Activated CD8-positive, alpha-beta memory T cell treated with anti-CD3 and anti-CD28 coated beads for 24 hours (primary cell): ENCODE data around the gene LAMC1.

ENCODE experiments used
- DNase-seq: peaks from one replicate; pipeline ENCODE4 v3.0.0-alpha.2; 2020

The LAMC1 gene

DNA sequence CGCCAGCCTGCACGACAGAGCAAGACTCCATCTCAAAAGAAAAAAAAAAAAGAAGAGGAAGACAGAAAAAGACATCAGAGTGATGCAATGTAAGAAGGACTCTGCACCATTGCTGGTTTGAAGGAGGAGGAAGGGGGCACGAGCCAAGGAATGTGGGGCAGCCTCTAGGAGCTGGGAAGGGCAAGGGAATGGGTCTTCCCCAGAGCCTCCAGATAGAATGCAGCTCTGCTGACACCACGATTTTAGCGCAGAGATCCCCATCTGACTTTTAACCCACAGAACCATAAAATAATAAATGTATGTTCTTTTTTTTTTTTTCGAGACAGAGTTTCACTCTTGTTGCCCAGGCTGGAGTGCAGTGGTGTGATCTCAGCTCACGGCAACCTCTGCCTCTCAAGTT is 129.0 kb downstream of the LAMC1 start:
- no peak for DNase-seq

DNA sequence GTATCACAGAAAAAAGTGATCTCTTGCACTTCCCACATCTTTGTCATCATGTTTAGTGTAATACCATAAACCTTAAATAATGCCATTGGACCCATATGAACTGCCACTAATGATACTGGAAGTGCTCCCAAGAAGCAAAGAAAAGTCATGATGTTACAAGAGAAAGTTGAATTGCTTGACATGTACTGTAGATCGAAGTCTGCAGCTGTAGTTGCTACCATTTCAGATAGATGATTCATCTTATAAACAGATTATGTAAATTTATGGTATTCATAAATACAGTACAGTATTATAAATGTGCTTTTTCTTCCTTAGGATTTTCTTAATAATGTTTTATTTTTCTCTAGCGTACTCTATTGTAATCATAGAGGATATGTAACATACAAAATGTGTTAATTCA is 132.7 kb downstream of the LAMC1 start:
- no peak for DNase-seq

DNA sequence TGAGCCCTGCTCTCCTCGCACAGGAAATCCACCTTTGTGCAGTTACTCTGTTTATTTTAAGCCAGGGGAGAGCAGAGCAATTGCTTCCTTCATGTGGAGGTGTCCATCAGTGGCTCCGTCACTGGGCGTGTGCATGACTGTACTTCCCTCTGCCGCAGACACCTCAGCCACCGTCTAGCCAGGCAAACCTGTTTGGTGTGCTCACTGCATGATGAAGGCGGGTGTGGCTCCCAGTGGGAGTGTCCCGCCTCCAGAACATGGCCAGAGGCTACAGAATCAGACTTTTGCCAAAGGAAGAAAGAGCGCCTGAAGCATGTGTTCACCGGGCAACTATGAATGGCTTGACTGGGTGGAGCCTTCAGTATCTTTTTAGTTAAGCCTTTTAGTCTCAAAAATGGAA is 136.7 kb downstream of the LAMC1 start:
- DNase-seq = no peak

DNA sequence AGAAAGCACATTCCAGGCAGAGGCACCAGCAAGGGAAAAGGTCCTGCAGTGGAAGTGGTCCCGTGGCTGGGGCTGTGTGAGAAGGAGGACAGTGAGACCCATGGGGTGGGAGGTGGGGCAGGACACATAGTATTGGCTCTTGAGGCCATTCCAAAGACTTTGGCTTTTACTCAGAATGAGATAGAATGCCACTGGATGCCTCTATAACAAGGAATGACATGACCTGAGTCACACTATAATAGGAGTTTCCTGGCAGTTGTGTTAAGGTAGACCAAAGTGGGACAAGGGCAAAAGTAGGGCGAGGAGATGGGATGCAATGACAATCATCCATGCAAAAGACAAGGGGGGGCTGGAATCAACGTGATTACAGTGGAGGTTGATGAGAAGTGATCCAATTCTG is 138.2 kb downstream of the LAMC1 start:
- no peak for DNase-seq

DNA sequence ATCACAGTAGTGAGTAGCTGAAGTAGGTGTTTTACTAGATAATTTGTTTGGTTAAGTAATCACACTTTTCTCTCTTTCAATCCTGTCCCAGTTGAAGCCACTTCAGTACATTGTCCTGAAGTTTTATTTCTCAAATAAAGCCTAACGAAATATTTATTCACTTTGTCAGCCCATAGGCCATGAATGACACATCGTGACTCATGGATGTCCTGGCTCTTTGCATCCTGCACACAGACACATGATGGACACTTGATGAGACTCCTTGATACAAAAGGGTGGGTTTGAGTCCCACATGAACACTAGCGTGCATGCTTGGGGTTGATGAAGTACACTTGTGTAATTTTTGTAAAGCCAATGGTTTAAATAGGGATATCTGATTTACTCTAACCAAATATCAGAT is 140.1 kb downstream of the LAMC1 start:
- DNase-seq = no peak

DNA sequence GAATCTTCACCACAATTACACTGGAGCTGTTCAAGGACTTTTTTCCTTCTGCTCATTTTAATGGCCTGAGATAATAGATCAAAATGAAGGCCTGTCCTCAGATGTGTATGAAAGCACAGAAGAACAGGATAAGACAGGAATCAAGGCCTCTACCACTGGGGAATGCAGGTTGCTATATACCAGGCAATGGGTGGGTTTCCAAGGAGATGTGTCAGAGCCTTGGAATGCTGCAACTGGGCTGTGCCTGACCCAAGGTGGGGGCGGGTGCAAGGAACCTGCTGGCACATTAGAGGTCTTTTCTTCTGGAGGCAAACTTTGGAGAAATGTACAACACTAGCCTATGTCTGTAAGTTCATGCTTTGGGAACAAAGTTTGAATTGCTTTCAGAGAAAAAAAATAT is 141.1 kb downstream of the LAMC1 start:
- no peak for DNase-seq

DNA sequence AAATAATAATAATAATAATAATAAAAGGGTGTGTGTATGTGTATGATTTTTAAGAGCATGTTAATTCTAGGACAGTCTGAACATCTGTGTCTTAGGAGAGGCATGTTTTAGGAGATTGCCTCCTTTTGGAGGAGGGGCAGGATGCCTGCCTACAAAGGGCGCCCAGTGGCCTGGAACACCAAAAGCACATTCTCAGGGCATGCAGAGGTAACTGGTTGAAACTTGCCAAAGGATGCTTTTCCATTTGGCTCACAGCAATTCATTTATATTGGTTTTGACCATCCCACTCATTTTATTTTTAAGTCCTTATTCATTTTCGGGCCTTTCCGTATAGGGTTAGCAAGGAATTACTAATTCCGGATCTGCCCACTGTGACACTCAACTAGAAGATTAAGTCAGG is 141.7 kb downstream of the LAMC1 start:
- DNase-seq = no peak

DNA sequence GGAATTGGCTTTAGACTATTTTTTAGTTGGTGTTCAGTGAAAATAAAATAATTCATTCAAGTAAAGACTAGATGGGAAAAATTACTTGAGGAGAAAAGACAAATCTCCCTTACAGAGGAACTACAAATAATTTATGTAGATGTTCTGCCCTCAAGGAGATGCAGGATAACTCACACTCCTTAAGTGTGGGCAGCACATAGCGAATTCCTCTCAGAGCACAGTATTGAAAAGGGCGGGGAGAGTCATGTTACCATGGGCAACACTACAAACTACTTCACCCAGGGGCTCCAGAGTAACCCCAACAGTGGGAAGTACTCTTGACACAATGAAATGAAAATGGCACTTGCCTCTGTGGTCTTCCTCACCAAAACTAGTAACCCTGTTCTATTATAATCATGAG is 142.2 kb downstream of the LAMC1 start:
- no peak for DNase-seq

DNA sequence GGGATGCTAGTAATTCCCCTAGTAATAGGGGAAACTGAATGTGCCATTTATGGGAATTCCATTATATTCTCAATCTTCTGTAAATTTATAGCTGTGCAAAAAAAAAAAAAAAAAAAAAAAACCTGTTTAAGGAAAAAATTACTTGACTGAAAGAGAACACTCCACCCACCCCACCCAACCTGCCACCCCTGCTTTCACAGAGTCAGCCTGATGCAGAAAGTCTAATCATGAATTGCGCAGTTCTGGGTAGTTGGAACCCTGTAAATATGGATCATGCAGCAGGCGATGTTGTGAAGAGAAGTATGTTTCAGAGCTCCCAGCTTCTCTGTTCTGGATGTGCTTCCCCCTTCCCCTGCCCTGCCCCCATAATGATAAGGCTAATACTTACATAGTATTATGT is 143.2 kb downstream of the LAMC1 start:
- no peak for DNase-seq

DNA sequence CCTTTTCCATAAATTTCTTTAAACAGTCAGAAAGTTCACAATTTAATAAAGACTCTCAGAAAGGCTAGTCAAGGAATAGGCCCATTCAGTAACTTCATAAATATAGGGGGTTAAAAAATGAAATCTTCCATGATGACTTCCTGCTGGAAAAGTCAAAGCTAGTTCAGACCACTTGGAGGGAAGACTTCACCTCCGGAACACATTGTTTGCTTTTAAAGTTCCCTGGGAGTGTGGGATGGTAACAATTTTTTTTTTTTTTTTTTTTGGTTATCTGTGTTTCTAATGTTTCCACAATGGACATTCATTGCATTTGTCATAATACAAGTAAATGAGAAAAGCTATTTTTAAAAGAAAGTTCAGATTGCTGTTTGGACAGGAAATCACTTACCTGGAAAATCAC is 144.5 kb downstream of the LAMC1 start:
- no peak for DNase-seq

DNA sequence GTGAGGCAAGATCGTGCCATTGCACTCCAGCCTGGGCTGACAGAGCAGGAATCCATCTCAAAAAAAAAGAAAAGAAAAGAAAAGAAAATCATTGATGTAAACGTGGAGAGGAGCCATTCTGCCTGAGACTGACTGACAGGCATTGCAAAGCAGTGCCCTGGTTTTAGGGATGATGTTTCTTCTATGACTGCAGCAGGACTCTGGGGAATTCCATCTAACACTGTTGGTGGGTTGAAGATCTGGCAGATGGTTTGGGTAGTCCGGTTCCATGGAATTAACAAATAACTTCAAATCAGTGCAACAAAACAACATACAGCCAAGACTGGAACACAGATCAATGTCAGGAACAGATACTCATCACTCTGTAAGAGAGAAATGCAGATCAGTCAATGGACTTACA is 145.1 kb downstream of the LAMC1 start:
- no peak for DNase-seq

DNA sequence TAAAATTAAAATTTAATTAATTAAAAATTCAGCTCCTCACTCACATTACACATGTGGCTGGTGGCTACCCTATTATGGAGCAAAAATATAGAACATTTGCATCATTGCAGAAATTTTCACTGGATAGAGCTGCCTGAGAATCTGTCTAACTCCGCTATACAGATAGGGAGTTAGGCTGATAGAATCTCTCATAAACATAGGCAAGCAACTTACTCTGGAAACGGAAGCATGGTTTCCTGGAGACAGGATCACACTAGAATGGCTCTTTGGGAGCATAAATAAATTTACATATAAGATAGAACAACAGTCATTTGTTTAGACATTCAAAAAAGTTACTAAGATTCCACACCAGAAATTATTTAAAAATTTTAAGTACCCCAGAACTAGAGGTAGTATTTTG is 150.6 kb downstream of the LAMC1 start:
- no peak for DNase-seq

DNA sequence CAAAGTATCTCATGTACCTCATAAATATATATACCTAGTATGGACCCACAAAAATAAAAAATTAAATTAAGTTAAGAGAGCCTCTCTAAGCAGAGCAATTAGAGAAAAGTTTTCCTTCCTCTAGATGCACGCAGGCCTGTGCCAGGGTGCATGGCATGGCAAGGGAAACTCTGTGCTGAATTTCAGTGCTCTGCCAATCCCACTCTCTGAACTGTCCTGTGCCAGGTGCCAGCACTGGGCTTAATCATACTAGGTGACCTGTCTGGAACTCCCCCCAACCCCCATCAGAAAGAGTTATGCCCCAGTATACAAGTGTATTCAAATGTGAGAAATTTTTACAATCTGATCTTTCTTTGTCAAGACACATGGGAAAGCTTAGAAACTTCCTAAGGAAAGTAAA is 152.4 kb downstream of the LAMC1 start:
- DNase-seq = no peak

DNA sequence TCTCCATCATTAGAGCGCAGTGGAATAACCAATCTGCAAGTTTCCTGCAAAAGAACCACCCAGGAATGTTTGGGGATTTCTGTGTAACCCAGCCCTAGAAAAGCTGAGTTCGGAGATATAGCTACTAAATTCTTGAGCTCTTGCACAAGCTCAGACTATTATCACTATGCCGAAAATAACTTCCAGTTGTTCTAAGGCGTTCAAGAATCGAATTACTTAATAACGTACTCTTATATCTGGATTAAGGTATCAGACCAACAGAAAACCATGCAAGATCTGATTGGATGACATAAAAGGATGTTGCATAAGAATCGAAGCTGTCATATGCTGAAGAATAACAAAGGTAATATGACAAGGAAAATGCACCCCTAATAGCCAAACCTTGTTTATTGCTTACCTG is 155.3 kb downstream of the LAMC1 start:
- no peak for DNase-seq

DNA sequence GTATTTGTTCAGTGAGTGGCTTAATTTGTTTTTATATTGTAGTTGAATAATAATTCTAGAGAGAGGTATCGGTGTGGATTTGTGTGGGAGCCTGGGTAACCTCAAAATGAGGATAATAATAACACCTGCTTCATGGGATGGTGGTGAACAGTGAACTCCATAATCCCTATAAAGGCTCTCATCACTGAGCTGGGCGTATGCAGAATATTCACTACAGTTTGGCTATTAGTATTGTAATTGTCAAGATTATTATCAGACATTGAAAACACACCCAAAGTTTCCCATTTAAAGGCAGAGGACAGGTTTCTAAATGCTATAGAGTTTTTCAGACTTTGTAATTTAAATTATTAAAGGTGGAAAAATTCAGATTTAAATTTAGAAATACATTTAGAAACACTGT is 155.8 kb downstream of the LAMC1 start:
- no peak for DNase-seq

DNA sequence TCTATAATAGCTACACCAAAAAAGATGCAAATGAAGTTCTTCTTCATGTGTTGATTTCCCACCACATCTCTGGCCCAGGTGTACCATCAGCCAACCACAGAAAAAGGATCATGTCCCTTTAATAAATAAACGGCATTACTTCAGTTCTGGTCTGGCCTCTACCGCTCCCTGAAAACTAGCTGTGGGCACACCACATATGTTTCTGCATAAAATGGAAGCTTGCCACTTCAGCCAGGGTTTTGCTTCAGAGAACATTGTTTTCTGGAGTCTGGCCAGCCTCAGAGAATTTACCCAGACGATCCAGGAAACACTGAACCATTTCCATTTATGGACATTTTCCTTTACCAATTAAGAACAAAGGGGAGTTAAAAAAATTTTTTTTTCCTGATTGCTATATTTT is 157.0 kb downstream of the LAMC1 start:
- DNase-seq = no peak

DNA sequence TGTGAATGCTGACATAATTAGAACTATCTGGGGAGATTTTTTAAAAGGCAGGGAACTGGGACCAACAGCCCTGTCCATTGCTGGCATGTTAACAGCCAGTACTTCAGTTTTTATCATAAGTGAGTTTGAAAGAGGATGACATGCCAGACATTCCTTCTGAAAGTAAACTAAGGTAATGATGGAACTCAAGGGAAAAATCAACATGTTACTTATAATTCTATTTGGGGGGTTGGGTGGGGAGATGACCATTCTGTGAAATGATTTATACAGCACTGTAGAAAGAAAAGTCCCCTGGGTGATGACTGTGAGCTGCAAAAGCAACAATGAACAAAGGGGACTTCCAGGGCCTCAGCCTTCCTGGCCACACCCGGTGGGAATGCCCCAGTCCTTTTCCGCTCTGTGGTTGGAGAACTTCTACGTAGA is 157.4 kb downstream of the LAMC1 start:
- DNase-seq = no peak

DNA sequence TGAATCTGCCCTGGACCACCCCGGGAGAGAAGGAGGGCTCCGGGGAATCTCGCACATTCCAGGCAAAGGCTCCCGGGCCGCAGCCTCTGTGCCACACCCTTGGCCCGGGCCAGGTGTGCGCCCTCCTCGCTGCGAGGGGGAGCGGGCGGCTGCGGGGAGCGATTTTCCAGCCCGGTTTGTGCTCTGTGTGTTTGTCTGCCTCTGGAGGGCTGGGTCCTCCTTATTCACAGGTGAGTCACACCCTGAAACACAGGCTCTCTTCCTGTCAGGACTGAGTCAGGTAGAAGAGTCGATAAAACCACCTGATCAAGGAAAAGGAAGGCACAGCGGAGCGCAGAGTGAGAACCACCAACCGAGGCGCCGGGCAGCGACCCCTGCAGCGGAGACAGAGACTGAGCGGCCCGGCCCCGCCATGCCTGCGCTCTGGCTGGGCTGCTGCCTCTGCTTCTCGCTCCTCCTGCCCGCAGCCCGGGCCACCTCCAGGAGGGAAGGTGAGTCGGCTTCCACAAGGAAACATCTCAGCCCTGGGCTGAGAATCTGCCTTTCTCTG is 162.8 kb downstream of the LAMC1 start, which contains the start of gene LAMC2:
Gene LAMC2, plus strand, starts transcription at position 324 of the 550 bp plus-strand sequence. Its CDS starts 89 bp downstream, at position 413.
- DNase-seq = peak; percentile 56

DNA sequence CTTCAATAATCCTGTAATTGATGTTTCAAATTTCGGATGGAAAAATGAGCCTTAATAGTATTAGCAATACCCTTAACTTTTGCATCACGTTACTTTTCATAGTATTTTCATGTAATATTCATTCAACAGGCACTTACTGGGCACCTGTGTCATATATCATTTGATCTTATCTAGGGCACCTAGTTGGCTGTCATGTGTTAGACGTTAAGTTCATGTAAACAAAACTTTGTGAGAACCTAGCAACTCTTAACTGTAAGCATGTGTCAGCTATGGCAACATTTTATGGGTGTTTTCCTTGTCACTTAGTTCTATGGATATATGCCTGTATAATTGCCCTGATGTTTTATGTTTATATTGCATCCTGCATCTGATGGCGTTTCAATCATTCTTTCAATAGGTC is 163.6 kb downstream of the LAMC1 start:
- no peak for DNase-seq

DNA sequence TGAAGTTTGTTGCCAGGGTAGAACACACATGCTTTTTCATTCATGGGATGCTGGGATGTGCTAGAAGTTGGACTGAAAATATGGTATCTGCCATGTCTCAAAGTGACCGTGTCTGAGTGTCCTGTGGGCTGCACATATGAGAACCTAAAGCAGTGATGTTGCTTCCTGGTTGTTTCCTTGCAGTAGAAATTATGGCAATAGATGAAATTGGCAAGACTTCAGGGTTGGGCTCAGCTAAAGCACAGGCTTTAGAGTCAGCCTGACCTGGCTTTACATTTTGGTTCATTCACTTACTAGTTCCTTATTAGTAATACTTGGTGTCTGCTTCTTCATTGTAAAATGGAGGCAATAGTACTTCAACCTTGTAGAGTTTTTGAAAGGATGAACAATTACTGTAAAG is 165.0 kb downstream of the LAMC1 start:
- DNase-seq = no peak

DNA sequence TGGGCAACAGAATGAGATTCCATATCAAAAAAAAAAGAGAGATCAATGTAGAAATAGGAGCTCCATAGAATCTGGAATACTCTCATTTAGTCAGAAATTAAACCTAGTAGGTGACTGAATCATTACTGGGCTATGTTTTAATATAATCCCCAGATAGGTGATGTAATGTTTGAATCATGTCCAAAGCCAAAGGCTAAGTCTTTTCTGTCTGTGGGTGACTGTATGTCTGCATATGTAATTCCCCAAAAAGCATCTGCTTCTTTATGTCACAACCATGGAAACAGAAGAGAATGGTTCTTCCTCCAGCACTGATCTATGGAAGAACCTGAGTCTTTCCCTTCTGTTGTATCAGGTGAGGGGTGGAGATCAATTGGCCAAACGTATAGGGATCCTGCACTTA is 168.6 kb downstream of the LAMC1 start:
- DNase-seq = no peak

DNA sequence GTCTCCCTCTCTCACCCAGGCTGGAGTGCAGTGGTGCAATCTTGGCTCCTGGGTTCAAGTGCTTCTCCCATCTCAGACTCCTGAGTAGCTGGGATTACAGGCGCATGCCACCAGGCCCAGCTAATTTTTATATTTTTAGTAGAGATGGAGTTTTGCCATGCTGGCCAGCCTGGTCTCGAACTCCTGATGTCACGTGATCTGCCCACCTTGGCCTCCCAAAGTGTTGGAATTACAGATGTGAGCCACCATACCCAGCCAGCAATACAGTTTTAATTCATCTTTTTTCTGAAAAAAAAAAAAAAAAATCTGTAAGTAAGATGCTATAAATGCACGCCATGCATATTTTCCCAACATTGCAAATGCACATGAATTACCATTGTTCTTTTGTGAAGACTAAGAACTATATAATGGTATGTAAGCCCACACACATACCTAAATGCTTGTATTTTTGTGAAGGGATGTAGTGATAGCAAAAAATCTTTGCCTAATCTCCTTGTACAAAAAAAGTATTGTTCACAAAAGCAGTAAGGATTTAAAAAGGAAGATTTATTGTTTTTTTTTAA is 170.8 kb downstream of the LAMC1 start:
- DNase-seq = no peak

DNA sequence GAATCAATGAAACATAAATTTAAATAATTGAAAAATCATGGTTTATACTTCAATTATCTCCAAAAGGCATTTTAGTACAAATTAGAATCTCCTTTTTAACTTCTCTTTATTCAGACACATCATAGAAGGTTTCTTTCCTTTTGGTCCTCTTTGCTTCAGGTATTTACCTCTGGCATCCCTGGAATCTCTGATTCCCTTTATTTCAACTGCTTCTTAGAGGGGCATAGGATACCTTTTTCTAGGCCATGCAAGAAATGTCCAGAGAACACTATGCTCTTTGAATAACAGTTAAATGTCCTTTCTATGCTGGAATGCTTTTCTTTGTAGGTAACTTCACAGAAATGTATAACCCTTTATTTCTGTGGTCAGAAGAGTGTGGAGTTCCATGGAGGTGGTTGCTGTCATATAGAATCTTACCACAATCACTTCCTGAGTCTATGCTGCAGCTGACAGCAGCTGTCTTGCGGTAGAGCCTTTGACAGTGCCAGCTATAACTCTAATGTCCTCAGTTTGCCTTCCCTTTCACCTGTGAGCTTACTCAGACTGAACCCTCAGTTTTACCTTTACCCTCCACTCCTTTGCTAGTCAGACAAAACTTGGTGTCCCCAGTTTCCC is 171.4 kb downstream of the LAMC1 start:
- no peak for DNase-seq

DNA sequence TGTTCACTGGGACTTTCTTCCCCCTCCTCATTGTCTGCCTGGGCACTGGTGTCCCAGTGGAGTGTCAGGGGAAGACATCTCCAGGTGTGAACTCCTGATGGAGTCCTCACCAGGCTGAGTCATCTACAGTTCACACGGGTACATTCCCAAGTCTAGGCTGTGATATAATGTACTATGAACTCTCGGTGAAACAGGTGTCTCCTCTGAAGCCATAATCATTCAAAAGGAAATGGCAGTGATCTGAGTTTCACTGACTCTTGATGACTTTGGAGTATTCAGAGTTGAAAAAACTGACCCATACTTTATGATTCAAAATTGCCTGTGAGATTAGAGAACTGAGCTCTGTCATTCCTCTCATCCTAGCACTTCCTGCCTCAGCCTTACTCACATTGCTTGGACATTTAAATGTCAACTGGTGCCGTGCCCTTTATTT is 171.9 kb downstream of the LAMC1 start:
- DNase-seq = peak; percentile 57
